Caco-2 (cell line): ENCODE results near the gene CBX7. TPM values are rescaled to one million over a fixed set of nuclear protein-coding genes. Genes with fewer than 3 reads are reported as not detected.
A peak's percentile ranks its signal among the peaks of the same experiment; 100 is the strongest.
"Not testable (repeated sequence)": the region's sequence is repeated elsewhere in the genome, so short reads cannot be mapped to it uniquely, and the experiment has no call there.

ENCODE experiments used
- BruUV-seq: library from RNA; stranded (reverse); fragments of 400-500 nt; replicated peaks from 2 replicates; lab custom pipeline; 2021; lab: Mats Ljungman, UMichigan
- CTCF ChIA-PET: fragments of 300-600 bp; sonication (Branson Sonifier 250); formaldehyde crosslinking; loops from one replicate; lab custom pipeline; 2022; ENCODE audit warnings: antibody characterized with exemption; lab: Charles Lee
- POLR2A ChIA-PET: fragments of 300-600 bp; sonication (Branson Sonifier 250); formaldehyde crosslinking; loops from one replicate; lab custom pipeline; 2022; ENCODE audit warnings: antibody characterized with exemption; lab: Charles Lee
- DNase-seq, 2 experiments: peaks; one replicate each; pipeline versions ENCODE4 v3.0.0 to v3.0.0-alpha.2; 2020 to 2022
- H3K27me3 ChIP-seq: replicated peaks from 2 replicates; pipeline ENCODE4 v1.6.0; 2011; ENCODE audit warnings: low read length; ENCODE audit not compliant: control insufficient read depth, insufficient read depth
- H3K36me3 ChIP-seq: 2 replicates; pipeline ENCODE4 v1.5.1; 2011; ENCODE audit warnings: low read length; ENCODE audit not compliant: control insufficient read depth, insufficient read depth
- H3K4me1 ChIP-seq: fragments of 250-450 bp; sonication (Bioruptor Pico); 2 replicates; pipeline ENCODE4 v1.5.1; 2020; ENCODE audit warnings: mild to moderate bottlenecking
- H3K4me3 ChIP-seq: 2 replicates; pipeline ENCODE4 v1.5.1; 2011; ENCODE audit warnings: low read depth, mild to moderate bottlenecking, control low read depth, low read length
- H3K9me3 ChIP-seq: fragments of 250-450 bp; sonication (Bioruptor Pico); 2 replicates; pipeline ENCODE4 v1.5.1; 2020; ENCODE audit warnings: mild to moderate bottlenecking, moderate library complexity
- H3K27ac Mint-ChIP-seq: one replicate; pipeline ENCODE4 v1.8.0; 2022; ENCODE audit warnings: mixed read lengths; ENCODE audit not compliant: unreplicated experiment
- H3K27me3 Mint-ChIP-seq: one replicate; pipeline ENCODE4 v1.8.0; 2022; ENCODE audit warnings: mixed read lengths; ENCODE audit not compliant: insufficient read depth, unreplicated experiment
- H3K36me3 Mint-ChIP-seq: one replicate; pipeline ENCODE4 v1.8.0; 2022; ENCODE audit warnings: mild to moderate bottlenecking, mixed read lengths; ENCODE audit not compliant: insufficient read depth, unreplicated experiment
- H3K4me1 Mint-ChIP-seq: one replicate; pipeline ENCODE4 v1.8.0; 2022; ENCODE audit warnings: low read depth, mixed read lengths; ENCODE audit not compliant: unreplicated experiment
- H3K4me3 Mint-ChIP-seq: one replicate; pipeline ENCODE4 v1.8.0; 2022; ENCODE audit warnings: mild to moderate bottlenecking, moderate library complexity, mixed read lengths; ENCODE audit not compliant: unreplicated experiment
- H3K9me3 Mint-ChIP-seq: one replicate; pipeline ENCODE4 v1.8.0; 2022; ENCODE audit warnings: mixed read lengths; ENCODE audit not compliant: unreplicated experiment
- intact Hi-C: fragments of 100-400 bp; cut with micrococcal nuclease; formaldehyde crosslinking; loops from one replicate; pipeline ENCODE4 v1.10.0; 2022; ENCODE audit not compliant: unreplicated experiment
- total RNA-seq: library from RNA; stranded (reverse); gene quantifications from 2 replicates; pipeline ENCODE4 v1.2.3, GENCODE V29; 2022
- TF ChIP-seq, protein P1 (sequence below), 2 experiments: fragments of 200-600 bp in 1 of 2; IDR thresholded peaks; 1 replicate in 1 of 2; 2 replicates in 1 of 2; pipeline versions ENCODE4 v1.5.1 to v1.8.0; 2011 to 2022; ENCODE audit warnings: antibody characterized with exemption in 1 of 2, control low read depth in 1 of 2, inconsistent platforms in 1 of 2, low read depth in 1 of 2, low read length in 1 of 2, mild to moderate bottlenecking in 1 of 2, moderate library complexity in 1 of 2; ENCODE audit not compliant: insufficient read depth in 1 of 2, severe bottlenecking in 1 of 2, unreplicated experiment in 1 of 2

CBX7 gene
- total RNA-seq, 1 experiment from 2014 or later, result 4.4 TPM

DNA sequence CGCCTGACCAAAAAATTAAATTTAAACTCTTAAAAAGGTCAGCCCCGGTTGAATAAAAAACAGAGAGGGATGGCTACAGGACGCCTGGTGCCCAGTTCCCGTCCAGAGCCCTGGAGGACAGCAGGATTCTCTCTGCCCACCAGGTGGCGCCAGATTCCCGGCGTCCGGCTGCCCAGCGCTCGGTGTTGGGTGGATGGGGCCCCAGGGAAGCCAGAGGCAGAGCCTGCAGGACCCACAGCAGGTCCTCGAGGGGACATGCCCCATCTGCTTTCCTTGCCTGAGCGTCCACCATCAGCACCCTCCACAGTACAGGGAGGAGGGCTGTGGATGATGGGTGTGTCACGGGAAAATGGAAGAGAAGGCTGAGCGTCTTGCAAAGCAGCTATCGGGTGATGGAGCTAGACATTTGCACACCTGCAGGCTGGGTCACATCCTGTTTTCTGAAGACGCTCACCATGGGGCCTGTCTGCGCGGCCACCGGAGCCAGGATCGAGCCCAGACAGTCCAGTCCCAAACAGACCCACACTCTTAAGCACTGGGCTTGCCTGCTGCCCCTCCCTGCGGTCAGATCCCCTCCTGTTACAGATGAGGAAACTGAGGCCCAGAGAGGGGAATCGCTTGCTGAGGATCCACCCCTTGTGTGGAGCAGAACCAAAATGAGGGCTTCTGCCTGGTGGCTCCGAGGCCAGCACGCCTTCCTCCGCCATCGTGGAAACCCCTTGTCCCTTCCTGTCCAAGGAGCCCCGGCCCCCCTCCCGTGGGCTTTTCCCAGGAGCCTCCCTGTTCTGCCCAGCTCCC, 18.5 kb upstream of the CBX7 start:
- Mint-ChIP-seq H3K27me3 (peaks cover 3% of the 10 kb centered on the region), H3K9me3 (no peaks in the 10 kb centered on the region), H3K4me1 (peaks cover 43% of the 10 kb centered on the region), H3K27ac (no peak overlapping the region), H3K36me3 (peaks cover 13% of the 10 kb centered on the region), H3K4me3 (peak overlapping the region; percentile 32)
- Histone ChIP-seq H3K27me3 (no peaks in the 10 kb centered on the region), H3K4me3 (no peak overlapping the region), H3K4me1 (peaks cover 42% of the 10 kb centered on the region), H3K9me3 (0 out of 2 replicates have a peak, but pooled peaks cover under 1% of the 10 kb centered on the region), H3K36me3 (no peaks in the 10 kb centered on the region)
- TF ChIP-seq, protein P1, sequence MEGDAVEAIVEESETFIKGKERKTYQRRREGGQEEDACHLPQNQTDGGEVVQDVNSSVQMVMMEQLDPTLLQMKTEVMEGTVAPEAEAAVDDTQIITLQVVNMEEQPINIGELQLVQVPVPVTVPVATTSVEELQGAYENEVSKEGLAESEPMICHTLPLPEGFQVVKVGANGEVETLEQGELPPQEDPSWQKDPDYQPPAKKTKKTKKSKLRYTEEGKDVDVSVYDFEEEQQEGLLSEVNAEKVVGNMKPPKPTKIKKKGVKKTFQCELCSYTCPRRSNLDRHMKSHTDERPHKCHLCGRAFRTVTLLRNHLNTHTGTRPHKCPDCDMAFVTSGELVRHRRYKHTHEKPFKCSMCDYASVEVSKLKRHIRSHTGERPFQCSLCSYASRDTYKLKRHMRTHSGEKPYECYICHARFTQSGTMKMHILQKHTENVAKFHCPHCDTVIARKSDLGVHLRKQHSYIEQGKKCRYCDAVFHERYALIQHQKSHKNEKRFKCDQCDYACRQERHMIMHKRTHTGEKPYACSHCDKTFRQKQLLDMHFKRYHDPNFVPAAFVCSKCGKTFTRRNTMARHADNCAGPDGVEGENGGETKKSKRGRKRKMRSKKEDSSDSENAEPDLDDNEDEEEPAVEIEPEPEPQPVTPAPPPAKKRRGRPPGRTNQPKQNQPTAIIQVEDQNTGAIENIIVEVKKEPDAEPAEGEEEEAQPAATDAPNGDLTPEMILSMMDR (IDR thresholded peaks at IDR 0.05; ENCODE audit: insufficient read depth in 1 of 2, low read depth in 1 of 2, low read length in 1 of 2, severe bottlenecking in 1 of 2, unreplicated experiment in 1 of 2), result peak; percentile 92 to 95
- no TSS peak for BruUV-seq
- peak; percentile 77 to 90 for DNase-seq
- intact Hi-C loops, result loop anchor here (2.0 kb wide), 1 partner anchor 140 kb away; no protein-coding TSS in a partner anchor
- ChIA-PET POLR2A (no interaction called here), CTCF (interaction anchor here (0.6 to 1.7 kb wide), 11 partner anchors 10 to 402 kb away, joined by 3 to 14 read pairs (median 5); no protein-coding TSS in a partner anchor)

DNA sequence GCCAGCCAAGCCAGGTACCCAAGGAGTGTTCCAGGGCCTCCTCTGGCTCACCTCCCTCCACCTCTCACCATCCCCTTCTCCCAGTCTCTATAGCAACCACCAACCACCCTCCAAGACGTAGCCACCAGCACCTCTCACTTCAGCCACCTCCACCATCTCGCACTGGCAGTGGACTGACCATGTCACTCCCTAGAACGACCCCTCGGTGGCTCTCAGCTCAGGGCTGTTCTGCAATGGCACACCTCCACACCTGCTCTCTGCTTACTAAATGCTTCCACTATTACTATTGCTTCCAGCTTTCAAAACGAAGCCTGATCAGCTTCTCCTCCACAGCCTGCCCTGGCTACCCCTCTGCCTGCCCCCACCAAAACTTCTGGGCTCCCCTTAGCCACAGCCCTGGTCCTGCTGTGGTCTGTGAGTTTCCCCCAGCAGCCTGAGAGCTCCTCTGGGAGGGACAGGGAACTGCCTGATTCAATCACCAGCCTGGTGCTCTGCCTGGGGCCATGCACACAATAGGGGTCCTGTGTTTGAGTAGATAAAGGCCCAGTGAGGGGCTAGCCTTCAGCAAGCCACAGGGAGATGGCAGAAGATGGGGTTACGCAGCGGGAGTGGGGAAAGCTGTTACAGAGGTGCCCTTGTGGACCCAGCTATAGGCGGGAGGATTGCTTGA, 17.5 kb upstream of the CBX7 start:
- 0 out of 2 replicates have a peak, but pooled peaks cover 3% of the 10 kb centered on the region for H3K9me3 ChIP-seq
- no peak overlapping the region for H3K27ac Mint-ChIP-seq
- no peaks in the 10 kb centered on the region for H3K27me3 ChIP-seq
- H3K36me3 ChIP-seq, result no peaks in the 10 kb centered on the region
- H3K4me3 Mint-ChIP-seq, result no peak overlapping the region
- H3K4me3 ChIP-seq, result no peak overlapping the region
- CTCF ChIA-PET, result interaction anchor here (0.8 to 1.7 kb wide), 4 partner anchors 9 to 359 kb away, joined by 3 to 6 read pairs (median 5); no protein-coding TSS in a partner anchor
- no peak for DNase-seq
- H3K27me3 Mint-ChIP-seq, result peaks cover 3% of the 10 kb centered on the region
- TF ChIP-seq, protein P1 (IDR thresholded peaks at IDR 0.05; ENCODE audit: insufficient read depth in 1 of 2, low read depth in 1 of 2, low read length in 1 of 2, severe bottlenecking in 1 of 2, unreplicated experiment in 1 of 2), result no peak
- H3K4me1 Mint-ChIP-seq, result peaks cover 34% of the 10 kb centered on the region
- H3K36me3 Mint-ChIP-seq, result peaks cover 6% of the 10 kb centered on the region
- POLR2A ChIA-PET, result interaction anchor here (0.6 kb wide), 1 partner anchor 71 kb away, joined by 7 read pairs; no protein-coding TSS in a partner anchor
- H3K4me1 ChIP-seq, result peaks cover 31% of the 10 kb centered on the region
- H3K9me3 Mint-ChIP-seq, result no peaks in the 10 kb centered on the region
- intact Hi-C loops, result loop anchor here (2.0 kb wide), 1 partner anchor 141 kb away; no protein-coding TSS in a partner anchor
- no TSS peak for BruUV-seq

DNA sequence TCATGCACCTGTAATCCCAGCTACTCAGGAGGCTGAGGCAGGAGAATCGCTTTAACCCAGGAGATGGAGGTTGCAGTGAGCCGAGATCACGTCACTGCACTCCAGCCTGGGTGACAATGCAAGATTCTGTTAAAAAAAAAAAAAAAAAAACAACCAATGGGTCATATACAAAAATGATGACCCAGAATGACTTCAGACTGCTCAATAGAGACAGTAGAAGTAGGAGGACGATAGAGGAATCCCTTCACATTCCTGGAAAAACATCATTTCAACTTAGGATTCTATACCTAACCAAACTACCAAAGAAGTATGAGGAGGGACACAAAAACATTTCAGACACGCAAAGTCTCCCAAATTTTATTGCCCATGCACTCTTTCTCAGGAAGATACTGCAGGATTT, 14.1 kb upstream of the CBX7 start:
- H3K4me1 Mint-ChIP-seq, result peaks cover 8% of the 10 kb centered on the region
- CTCF ChIA-PET, result interaction anchor here (0.7 kb wide), 1 partner anchor 177 kb away, joined by 8 read pairs; no protein-coding TSS in a partner anchor
- H3K4me1 ChIP-seq, result peaks cover 7% of the 10 kb centered on the region
- TF ChIP-seq, protein P1 (IDR thresholded peaks at IDR 0.05; ENCODE audit: insufficient read depth in 1 of 2, low read depth in 1 of 2, low read length in 1 of 2, severe bottlenecking in 1 of 2, unreplicated experiment in 1 of 2), result no peak
- H3K9me3 Mint-ChIP-seq, result no peaks in the 10 kb centered on the region
- H3K4me3 ChIP-seq, result no peak overlapping the region
- peaks cover 3% of the 10 kb centered on the region for H3K27me3 Mint-ChIP-seq
- DNase-seq, result no peak
- no peaks in the 10 kb centered on the region for H3K27me3 ChIP-seq
- intact Hi-C loops, result no loop called here
- POLR2A ChIA-PET, result no interaction called here
- no peak overlapping the region for H3K4me3 Mint-ChIP-seq
- H3K9me3 ChIP-seq, result 0 out of 2 replicates have a peak, but pooled peaks cover 3% of the 10 kb centered on the region
- no peaks in the 10 kb centered on the region for H3K36me3 Mint-ChIP-seq
- no peaks in the 10 kb centered on the region for H3K36me3 ChIP-seq
- BruUV-seq, result no TSS peak
- H3K27ac Mint-ChIP-seq, result no peak overlapping the region

DNA sequence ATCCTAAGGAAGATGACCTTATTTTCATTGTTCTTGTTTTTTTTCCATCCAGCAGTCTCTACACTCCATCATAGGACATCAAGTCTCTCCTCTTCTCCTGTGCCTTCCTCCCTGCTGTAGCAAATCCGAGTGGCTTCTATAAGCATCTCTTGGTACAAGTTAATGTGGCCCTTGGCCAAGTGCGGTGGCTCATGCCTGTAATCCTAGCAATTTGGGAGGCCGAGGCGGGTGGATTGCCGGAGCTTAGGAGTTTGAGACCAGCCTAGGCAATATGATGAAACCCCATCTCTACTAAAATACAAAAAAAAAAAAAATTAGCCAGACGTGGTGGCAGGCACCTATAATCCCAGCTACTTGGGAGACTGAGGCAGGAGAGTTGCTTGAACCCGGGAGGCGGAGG, 3.6 kb upstream of the CBX7 start:
- H3K27ac Mint-ChIP-seq, CTCF ChIA-PET, H3K4me1 ChIP-seq, BruUV-seq, H3K9me3 Mint-ChIP-seq, H3K4me3 Mint-ChIP-seq, POLR2A ChIA-PET, H3K4me3 ChIP-seq, intact Hi-C loops, H3K36me3 ChIP-seq, H3K4me1 Mint-ChIP-seq, DNase-seq, H3K9me3 ChIP-seq, H3K36me3 Mint-ChIP-seq, H3K27me3 ChIP-seq: not testable (repeated sequence)
- H3K27me3 Mint-ChIP-seq, result peaks cover 24% of the 10 kb centered on the region
